HL-60 (cell line): ENCODE measurements around the gene MYO1D.

ENCODE experiments used
- GABPA ChIP-seq: IDR thresholded peaks from 2 replicates; pipeline ENCODE4 v1.6.1; 2012; ENCODE audit warnings: low read depth
- POLR2AphosphoS5 ChIP-seq: IDR thresholded peaks from 2 replicates; pipeline ENCODE4 v1.6.1; 2012; ENCODE audit warnings: low read depth
- TF ChIP-seq, protein P1 (sequence below): IDR thresholded peaks from one replicate; pipeline ENCODE4 v1.5.1; 2011; ENCODE audit warnings: low read length, control low read depth, inconsistent platforms; ENCODE audit not compliant: insufficient read depth

DNA sequence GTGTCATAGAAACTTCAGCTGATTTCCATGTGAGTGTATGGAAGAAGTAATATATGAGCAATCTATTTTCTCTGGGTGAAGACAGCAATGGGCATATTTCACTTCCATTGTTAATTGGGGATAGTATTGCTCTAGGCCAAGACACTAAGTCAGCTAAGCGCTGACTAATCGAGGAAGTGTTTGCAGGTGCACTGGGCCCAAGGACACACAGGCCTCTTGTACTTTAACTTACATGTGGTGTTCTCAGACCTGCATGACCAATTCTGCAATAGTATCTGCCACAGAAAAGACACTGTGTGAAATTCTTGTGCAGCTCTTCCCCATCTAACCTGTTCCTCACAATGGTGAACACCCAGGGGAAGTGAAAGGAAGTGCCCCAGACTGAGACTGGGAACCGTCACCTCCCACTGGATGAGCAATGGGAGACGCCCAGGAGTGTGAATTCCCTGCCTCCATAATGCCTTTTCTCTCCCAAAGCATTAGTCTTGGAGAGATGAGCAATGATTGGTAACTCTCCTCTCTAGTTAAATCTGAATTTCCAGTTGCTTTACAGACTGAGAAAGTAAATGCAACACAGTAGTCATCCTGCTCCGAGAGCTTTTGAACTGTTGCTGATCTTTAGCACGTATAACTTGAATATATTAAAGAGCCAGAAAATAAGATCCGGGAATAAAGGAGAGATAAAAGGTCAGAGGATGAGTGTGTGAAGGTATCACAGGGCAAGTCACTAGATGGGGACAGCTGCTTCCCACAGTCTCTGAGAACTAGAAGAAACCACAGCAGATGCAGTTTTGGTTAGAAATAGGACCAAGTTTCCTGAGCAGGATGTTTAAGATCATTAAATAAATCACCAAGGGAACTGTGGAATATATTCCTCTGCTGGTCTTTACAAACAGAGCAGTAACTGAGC, 307.5 kb downstream of the MYO1D start:
- TF ChIP-seq, protein P1, sequence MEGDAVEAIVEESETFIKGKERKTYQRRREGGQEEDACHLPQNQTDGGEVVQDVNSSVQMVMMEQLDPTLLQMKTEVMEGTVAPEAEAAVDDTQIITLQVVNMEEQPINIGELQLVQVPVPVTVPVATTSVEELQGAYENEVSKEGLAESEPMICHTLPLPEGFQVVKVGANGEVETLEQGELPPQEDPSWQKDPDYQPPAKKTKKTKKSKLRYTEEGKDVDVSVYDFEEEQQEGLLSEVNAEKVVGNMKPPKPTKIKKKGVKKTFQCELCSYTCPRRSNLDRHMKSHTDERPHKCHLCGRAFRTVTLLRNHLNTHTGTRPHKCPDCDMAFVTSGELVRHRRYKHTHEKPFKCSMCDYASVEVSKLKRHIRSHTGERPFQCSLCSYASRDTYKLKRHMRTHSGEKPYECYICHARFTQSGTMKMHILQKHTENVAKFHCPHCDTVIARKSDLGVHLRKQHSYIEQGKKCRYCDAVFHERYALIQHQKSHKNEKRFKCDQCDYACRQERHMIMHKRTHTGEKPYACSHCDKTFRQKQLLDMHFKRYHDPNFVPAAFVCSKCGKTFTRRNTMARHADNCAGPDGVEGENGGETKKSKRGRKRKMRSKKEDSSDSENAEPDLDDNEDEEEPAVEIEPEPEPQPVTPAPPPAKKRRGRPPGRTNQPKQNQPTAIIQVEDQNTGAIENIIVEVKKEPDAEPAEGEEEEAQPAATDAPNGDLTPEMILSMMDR, result no peak
- TF ChIP-seq POLR2AphosphoS5, result no peak
- no peak for TF ChIP-seq GABPA
